ENCODE measurements around the gene KCNIP2. TPM values are rescaled to one million over a fixed set of nuclear protein-coding genes. Genes with fewer than 3 reads are reported as not detected.

Gene KCNIP2
- total RNA-seq, 1 donor from 2014 or later, result 7.7 TPM

DNA sequence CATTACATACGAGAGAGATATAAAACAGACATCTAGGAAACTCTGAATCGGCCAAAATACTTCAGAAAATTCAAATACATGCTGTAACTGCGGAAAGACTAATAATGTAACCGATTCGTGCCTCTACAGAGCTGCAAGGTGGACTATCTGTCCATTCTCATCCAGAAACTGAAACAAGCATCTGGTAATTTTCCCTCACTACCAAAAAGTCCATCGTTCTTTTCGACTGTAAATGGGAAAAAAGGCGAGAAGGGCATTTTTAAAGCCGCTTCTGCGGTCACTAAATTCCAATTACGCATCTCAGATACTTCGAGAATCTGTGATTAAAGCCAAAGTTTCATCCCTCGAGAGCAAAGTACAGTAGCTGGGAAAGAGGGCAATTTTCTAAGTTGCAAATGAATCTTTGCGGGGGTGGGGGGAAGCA lies 26.7 kb downstream of the KCNIP2 start:
- Mint-ChIP-seq H3K27ac (ENCODE audit: unreplicated experiment) (peak overlapping the region; percentile 90), H3K27me3 (ENCODE audit: unreplicated experiment) (peaks cover 15% of the 10 kb centered on the region), H3K9me3 (ENCODE audit: unreplicated experiment) (no peaks in the 10 kb centered on the region), H3K4me3 (ENCODE audit: unreplicated experiment) (peak overlapping the region; percentile 94), H3K36me3 (ENCODE audit: low read depth, unreplicated experiment) (peaks cover 8% of the 10 kb centered on the region), H3K4me1 (ENCODE audit: unreplicated experiment) (peaks cover 15% of the 10 kb centered on the region)
- DNase-seq (ENCODE audit: low spot score), result no peak
- TF ChIP-seq, protein P1, sequence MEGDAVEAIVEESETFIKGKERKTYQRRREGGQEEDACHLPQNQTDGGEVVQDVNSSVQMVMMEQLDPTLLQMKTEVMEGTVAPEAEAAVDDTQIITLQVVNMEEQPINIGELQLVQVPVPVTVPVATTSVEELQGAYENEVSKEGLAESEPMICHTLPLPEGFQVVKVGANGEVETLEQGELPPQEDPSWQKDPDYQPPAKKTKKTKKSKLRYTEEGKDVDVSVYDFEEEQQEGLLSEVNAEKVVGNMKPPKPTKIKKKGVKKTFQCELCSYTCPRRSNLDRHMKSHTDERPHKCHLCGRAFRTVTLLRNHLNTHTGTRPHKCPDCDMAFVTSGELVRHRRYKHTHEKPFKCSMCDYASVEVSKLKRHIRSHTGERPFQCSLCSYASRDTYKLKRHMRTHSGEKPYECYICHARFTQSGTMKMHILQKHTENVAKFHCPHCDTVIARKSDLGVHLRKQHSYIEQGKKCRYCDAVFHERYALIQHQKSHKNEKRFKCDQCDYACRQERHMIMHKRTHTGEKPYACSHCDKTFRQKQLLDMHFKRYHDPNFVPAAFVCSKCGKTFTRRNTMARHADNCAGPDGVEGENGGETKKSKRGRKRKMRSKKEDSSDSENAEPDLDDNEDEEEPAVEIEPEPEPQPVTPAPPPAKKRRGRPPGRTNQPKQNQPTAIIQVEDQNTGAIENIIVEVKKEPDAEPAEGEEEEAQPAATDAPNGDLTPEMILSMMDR (IDR thresholded peaks at IDR 0.05; ENCODE audit: unreplicated experiment), result no peak

DNA sequence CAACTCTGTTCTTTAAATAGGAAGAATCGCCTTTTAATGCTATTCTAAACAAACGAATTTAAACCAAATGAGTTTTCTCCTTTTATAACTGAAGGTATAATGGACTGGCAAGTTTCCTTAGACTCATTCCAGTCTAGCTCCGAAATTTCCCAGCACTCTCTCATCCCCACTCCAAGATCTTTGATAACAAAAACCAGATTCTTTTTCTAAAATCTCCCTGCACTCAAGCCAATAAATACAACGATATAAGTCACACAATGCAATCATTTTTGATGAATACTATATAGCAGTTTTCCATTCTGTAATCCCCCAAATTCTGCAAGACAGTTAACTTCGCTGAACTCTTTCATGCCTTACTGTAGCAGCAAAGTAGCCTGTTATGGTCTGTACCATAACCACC lies 27.2 kb downstream of the KCNIP2 start:
- Mint-ChIP-seq H3K27ac (ENCODE audit: unreplicated experiment) (peak overlapping the region; percentile 90), H3K4me1 (ENCODE audit: unreplicated experiment) (peaks cover 15% of the 10 kb centered on the region)

DNA sequence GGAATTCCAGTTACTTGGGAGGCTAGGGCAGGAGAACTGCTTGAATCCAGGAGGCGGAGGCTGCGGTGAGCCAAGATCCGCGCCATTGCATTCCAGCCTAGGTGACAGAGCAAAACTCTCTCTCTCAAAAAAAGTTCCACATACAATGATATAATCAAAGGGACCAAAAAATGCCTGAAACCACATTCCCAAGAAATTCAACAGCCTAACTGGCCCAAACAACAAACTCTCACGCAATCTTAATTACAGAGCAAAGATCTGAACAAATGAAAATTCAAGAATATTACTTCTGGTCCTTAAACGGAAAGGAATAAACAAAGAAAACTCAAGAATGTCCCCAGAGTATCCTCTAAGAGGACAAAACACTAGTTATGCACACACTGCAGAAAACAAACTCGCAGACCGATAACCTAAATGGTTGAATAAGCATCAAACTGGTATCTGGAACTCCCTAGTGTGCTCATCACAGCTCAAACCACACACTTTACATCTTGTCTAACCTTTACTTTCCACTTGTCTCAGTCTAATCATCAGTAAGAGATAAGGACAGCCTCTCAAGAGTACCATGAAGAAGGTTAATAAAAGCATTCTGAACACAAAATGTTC lies 29.0 kb downstream of the KCNIP2 start:
- Mint-ChIP-seq H3K4me1 (ENCODE audit: unreplicated experiment) (peaks cover 15% of the 10 kb centered on the region), H3K27me3 (ENCODE audit: unreplicated experiment) (peaks cover 11% of the 10 kb centered on the region)
- no peak for DNase-seq (ENCODE audit: low spot score)

More for the DNA sequence above, 27.2 kb downstream of the KCNIP2 start:
- Mint-ChIP-seq H3K36me3 (ENCODE audit: low read depth, unreplicated experiment) (peaks cover 2% of the 10 kb centered on the region), H3K4me3 (ENCODE audit: unreplicated experiment) (peak overlapping the region; percentile 94), H3K9me3 (ENCODE audit: unreplicated experiment) (no peaks in the 10 kb centered on the region), H3K27me3 (ENCODE audit: unreplicated experiment) (peaks cover 15% of the 10 kb centered on the region)
- DNase-seq (ENCODE audit: low spot score), result no peak
- TF ChIP-seq, protein P1 (IDR thresholded peaks at IDR 0.05; ENCODE audit: unreplicated experiment), result no peak

DNA sequence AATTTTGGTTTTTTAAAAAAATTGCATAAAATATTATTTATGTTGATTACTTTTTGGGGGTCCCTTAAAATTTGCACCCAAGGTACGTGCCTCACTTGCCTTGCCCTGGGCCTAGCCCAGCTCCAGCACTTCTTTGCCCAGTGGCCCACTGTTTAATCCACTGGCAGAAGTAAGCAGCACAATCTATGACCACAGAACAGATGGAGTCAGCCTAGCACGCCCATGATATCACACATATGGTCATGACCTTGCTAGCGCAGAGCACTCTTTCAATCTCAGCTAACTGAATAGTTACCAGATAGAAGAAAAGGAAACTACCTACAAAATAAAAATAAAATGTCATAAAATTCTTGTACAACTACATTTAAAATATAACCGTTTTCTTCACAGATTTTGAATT lies 31.0 kb downstream of the KCNIP2 start:
- Mint-ChIP-seq H3K4me1 (ENCODE audit: unreplicated experiment) (peaks cover 11% of the 10 kb centered on the region), H3K27me3 (ENCODE audit: unreplicated experiment) (peaks cover 2% of the 10 kb centered on the region), H3K27ac (ENCODE audit: unreplicated experiment) (no peak overlapping the region), H3K36me3 (ENCODE audit: low read depth, unreplicated experiment) (peaks cover 9% of the 10 kb centered on the region), H3K4me3 (ENCODE audit: unreplicated experiment) (no peak overlapping the region), H3K9me3 (ENCODE audit: unreplicated experiment) (no peaks in the 10 kb centered on the region)
- DNase-seq (ENCODE audit: low spot score), result no peak
- TF ChIP-seq, protein P1 (IDR thresholded peaks at IDR 0.05; ENCODE audit: unreplicated experiment), result no peak

More for the DNA sequence above, 29.0 kb downstream of the KCNIP2 start:
- peaks cover 5% of the 10 kb centered on the region for H3K36me3 Mint-ChIP-seq (ENCODE audit: low read depth, unreplicated experiment)
- H3K4me3 Mint-ChIP-seq (ENCODE audit: unreplicated experiment), result peak overlapping the region; percentile 94
- no peaks in the 10 kb centered on the region for H3K9me3 Mint-ChIP-seq (ENCODE audit: unreplicated experiment)
- peak overlapping the region; percentile 51 for H3K27ac Mint-ChIP-seq (ENCODE audit: unreplicated experiment)
- TF ChIP-seq, protein P1 (IDR thresholded peaks at IDR 0.05; ENCODE audit: unreplicated experiment), result no peak

DNA sequence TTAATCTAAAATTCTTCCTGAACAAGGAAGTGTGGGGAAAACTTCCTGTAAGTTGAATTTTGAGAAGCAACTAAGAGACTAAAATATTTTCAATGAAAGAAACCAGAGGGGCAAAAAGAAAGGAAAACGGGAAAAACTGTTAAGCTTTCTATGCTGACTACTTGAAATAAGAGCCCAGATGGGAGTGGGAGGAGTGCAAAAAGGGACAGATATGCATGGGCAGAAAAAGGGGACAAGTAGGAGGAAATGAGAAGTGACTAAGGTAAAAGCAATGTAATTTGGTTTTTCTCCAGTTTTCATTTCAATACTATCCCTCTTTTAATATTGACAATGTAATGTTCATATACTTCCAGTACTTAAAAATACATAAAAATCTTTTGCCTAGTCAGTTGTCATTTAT lies 36.4 kb downstream of the KCNIP2 start:
- Mint-ChIP-seq H3K27me3 (ENCODE audit: unreplicated experiment) (no peaks in the 10 kb centered on the region), H3K27ac (ENCODE audit: unreplicated experiment) (no peak overlapping the region), H3K36me3 (ENCODE audit: low read depth, unreplicated experiment) (peaks cover 24% of the 10 kb centered on the region), H3K9me3 (ENCODE audit: unreplicated experiment) (no peaks in the 10 kb centered on the region), H3K4me3 (ENCODE audit: unreplicated experiment) (no peak overlapping the region), H3K4me1 (ENCODE audit: unreplicated experiment) (no peaks in the 10 kb centered on the region)
- DNase-seq (ENCODE audit: low spot score), result no peak
- TF ChIP-seq, protein P1 (IDR thresholded peaks at IDR 0.05; ENCODE audit: unreplicated experiment), result no peak

All from endothelial cell (in vitro differentiated cells).